ENCODE data around the gene CLIC5.

The CLIC5 gene

DNA sequence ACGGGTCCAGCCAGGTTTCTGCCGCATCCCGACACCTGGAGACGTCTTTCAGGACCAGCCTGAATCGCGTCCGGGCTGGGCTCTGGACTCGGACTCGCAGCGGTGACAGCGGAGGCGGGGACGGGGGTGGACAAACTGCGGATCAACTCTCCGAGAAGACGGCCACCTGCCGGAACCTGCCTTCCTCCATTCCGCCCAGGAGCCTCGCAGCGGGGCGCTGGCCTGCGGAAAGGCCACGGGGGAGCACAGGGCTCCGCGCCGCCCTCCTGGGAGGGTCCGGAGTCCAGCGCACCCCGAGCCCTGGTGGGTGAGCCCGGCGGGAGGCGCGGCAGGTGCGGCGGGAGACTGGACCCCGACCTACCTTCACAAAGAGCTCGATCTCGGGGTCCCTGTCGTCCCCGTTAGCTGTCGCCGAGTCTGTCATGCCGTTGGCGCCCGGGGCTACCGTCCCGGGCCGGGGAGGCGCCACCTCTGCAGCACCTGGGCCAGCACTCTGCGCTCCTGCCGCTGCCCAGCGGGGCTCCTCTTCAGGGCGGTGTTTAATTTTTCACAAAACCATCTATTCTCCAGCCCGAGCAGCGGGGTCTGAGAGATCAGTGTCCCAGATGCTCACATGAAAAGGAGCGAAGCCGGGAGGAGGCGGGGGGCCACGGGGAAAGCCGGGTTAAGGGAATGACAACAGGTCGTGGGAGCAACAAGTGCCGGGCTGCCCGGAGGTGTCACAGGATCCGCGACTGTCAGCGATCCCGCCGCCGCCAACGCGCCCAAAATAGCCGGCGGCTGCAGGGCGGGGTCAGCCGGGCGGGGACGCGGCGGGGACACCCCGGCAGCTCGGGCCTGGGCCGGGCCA lies at the start of gene CLIC5:
CLIC5 (minus strand) TSS at position 742 of the 850 bp plus-strand sequence; CDS start at position 424, 318 bp downstream.
- peak; percentile 18 for DNase-seq

DNA sequence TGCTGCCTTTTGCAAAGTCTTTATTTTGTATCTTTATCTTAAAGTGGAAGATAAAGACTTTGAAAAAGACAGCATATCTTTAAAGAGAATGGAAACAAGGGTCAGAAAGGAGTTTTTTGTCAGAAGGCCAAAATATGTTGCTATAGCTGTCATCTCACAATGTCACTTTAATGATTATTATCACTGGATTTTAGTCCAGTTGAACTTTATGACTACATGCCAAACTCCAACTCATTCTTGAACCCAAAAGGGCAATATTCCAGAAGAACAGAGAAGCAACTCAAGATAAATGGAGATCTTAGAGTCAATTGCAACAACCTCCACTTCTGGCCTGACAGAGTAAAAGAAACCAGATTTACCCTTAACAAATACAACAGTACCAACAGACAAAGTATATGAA lies 47.3 kb upstream of the CLIC5 start:
- DNase-seq: no peak

- no peak for DNase-seq
Measured at GRCh38 chr6:46062312-46062711, 46.7 kb upstream of the CLIC5 start.

DNA sequence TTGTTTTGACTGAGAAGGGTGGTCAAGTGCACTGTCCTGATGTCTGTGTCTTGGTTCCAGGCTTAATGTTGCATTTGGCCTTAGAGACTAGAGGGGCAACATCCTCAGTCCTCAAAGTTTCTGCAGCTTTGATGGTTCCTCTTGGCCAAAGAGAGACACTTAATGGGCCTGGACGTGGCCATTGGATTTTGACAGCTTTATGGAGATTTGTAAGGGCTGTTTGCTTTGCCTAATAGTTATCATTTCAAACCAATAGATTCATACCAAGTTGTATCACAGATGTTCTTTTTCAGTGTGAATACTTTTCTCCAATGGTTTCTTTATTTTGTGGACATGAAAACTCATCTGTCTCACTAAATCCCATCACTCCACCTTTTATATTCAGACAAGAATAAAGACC lies 45.8 kb upstream of the CLIC5 start:
- no peak for DNase-seq

DNA sequence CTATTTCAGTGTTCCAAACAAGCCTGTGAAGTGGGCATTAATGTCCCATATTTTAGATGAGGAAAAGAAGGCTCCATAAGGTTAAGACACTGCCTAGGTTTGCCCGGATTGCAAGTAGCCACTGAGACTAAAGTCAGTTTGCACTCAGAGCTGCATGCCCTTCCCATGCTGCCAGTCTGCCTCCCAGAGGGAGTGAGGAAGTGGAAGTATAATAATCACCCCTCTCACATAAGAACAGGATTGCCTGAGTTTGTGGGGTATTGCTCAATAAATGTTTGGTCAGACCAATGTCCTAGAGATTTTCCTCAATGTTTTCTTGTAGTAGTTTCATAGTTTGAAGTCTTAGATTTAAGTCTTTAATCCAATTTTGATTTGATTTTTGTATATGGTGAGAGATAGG lies 43.9 kb upstream of the CLIC5 start:
- no peak for DNase-seq

- no peak for DNase-seq
Measured at GRCh38 chr6:46058951-46059350, 43.3 kb upstream of the CLIC5 start.

GRCh38 chr6:46057792-46058191 lies 42.1 kb upstream of the CLIC5 start:
- no peak for DNase-seq

GRCh38 chr6:46056906-46057529 lies 41.4 kb upstream of the CLIC5 start:
- no peak for DNase-seq

DNA sequence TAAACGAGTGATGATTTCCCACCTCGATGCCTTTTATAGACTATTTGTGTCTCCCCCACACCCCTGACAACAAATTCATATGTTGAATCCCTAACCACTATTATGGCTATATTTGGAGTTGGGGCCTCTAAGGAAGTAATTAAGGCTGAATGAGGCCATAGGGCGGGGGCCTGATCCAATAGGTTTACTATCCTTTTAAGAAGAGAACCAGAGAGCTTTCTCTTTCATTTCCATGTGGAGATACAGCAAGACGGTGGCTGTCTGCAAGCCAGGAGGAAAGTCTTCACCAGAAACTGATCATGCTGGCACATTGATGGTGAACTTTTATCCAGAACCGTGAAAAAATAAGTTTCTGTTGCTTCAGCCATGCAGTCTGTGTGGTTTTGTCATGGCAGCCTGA lies 38.9 kb upstream of the CLIC5 start:
- no peak for DNase-seq

GRCh38 chr6:46053039-46053933 lies 37.6 kb upstream of the CLIC5 start:
- DNase-seq: no peak

GRCh38 chr6:46052479-46052878 lies 36.8 kb upstream of the CLIC5 start:
- DNase-seq: no peak

GRCh38 chr6:46051962-46052361 lies 36.3 kb upstream of the CLIC5 start:
- DNase-seq: no peak

- no peak for DNase-seq
Measured at GRCh38 chr6:46050845-46051405, 35.3 kb upstream of the CLIC5 start.

GRCh38 chr6:46048646-46049297 lies 33.1 kb upstream of the CLIC5 start:
- DNase-seq: no peak

GRCh38 chr6:46046558-46047174 lies 31.0 kb upstream of the CLIC5 start:
- DNase-seq: no peak

- no peak for DNase-seq
Measured at GRCh38 chr6:46044881-46045617, 29.4 kb upstream of the CLIC5 start.

DNA sequence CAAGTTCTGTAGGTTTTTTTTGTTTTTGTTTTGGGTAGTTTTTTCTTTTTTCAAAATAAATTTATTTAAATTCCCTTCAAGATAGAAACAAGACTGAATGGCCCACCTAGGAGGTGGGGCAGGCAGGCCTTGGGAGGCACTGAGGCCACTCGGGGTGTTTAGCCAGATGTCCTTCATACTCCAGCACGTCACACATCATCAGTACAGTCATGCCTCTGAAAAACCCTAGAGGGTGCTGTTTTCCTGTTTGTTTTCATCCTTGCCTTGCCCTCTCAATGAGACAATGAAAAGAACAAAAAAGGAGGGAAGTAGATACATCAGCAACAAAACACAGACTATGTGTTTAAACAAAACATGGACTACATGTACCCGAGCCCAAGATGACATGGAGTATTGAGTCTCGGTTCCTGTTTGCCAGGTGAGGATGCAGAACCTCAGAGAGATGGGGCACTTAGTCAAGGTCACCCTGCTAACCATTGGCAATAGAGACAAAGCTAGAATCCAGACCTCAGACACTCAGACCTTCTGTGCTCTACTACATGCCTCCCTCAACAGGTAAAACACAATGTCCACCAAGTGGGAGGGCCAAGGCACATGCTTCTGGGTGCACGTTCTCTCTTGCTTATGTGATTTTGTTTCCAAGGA lies 26.8 kb upstream of the CLIC5 start:
- no peak for DNase-seq

DNA sequence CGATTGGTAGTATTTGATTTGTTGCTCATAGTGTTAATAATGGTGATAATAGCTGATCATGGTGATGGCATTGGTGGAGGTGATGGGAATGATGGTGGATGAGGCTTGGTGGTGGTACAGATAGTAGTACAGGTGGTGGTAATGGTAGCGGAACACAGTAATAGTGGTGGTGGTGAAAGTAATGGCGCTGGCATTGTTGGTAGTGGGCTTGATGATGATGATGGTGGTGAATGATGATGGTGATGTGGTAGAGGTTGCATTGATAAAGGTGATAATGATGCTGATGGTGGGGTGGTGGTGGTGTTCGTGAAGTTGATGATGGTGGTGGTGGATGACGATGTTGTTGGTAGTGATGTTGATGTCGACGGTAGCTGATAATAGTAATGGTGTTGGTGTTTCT lies 24.6 kb upstream of the CLIC5 start:
- DNase-seq: no peak

DNA sequence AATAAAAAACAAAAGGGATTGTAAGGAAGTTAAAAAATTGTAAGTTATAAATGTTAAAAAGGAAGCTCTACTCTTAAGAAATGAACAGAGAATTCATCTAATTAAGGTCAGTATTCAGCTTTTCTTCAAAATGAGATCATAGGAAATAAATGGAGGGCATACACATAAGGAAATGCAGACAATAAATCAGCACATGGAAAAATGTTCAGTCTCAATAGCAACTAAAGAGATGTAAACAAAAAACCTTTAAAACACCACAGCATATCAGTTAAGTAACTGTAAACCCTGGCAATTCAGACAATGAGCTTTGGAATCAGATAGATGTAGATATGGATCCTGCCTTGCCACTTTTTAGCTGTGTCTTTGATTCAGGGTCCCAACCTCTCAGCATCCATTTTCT lies 24.0 kb upstream of the CLIC5 start:
- no peak for DNase-seq

DNA sequence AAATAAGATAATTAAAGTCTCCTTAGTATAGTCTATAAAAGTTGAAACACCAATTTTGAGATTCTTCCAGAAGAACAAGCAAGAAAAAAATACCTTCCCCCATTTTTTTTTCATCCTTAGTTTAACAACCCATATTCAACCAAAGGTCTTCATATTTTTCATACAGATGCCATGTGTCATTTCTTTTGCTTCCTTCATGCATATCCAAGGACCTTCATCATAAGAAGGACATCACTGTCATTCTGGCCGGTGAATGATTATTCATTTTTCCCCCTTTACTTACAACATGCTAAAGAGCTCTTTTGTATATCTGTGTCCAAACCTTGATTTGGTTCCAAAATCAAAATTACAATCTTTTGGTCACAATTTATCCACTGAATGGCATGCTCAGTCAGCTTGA lies 21.3 kb upstream of the CLIC5 start:
- DNase-seq: no peak

DNA sequence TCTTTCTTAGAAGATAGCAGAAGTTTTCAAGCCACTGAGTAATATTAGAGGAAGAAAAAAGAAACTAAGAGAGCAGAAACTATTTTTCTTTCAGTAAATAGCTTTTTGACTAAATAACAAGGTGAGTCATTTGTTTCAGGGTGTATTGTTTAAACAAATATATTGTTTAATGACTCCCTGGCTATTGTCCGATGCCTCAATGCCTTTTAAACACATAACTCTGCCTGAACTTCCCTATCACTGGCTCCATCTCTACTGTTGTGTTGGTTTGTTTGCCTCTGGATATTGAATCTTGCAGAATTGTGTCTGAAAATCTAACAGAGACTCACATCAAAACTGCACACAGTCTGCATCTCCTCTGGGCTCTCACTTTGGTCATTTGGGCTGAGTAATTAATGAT lies 19.6 kb upstream of the CLIC5 start:
- no peak for DNase-seq
